Limb (tissue), 2 donors: Measurements from ENCODE around the gene GSTT2.
"Not testable (repeated sequence)": the region's sequence is repeated elsewhere in the genome, so short reads cannot be mapped to it uniquely, and the experiment has no call there.

ENCODE experiments used
- DNase-seq, 2 donors: peaks; one replicate each; pipeline ENCODE4 v3.0.0-alpha.2; 2016; ENCODE audit errors: extremely low spot score in 2 of 2

GSTT2 gene

GRCh38 chr22:23974345-23974744 is 5.6 kb upstream of the GSTT2 start, which contains the start of gene DDT:
Gene DDT, minus strand, starts transcription at chr22:23974441. Its CDS starts 27 bp downstream, at chr22:23974414.
- DNase-seq, result not testable (repeated sequence)

- not testable (repeated sequence) for DNase-seq
Measured at GRCh38 chr22:23974836-23975352, 5.0 kb upstream of the GSTT2 start.

- DNase-seq, result not testable (repeated sequence)
Measured at GRCh38 chr22:23977304-23977703, 2.6 kb upstream of the GSTT2 start.

GRCh38 chr22:23980567-23980966 is 633 bp downstream of the GSTT2 start:
- DNase-seq, result not testable (repeated sequence)

- DNase-seq, result peak in 1 of 2 donors; percentile 9
Measured at GRCh38 chr22:23984430-23984829, 4.5 kb downstream of the GSTT2 start.

- DNase-seq, result not testable (repeated sequence)
Measured at GRCh38 chr22:23986089-23986488, 6.2 kb downstream of the GSTT2 start.

- not testable (repeated sequence) for DNase-seq
Measured at GRCh38 chr22:23986538-23987178, 6.7 kb downstream of the GSTT2 start.

GRCh38 chr22:23989583-23990244 is 9.8 kb downstream of the GSTT2 start:
- DNase-seq, result not testable (repeated sequence)

GRCh38 chr22:23993080-23993479 is 13.1 kb downstream of the GSTT2 start:
- DNase-seq, result not testable (repeated sequence)

- DNase-seq, result not testable (repeated sequence)
Measured at GRCh38 chr22:23993581-23994177, 13.7 kb downstream of the GSTT2 start.

- DNase-seq, result no peak
Measured at GRCh38 chr22:23997092-23997491, 17.2 kb downstream of the GSTT2 start.

- DNase-seq, result not testable (repeated sequence)
Measured at GRCh38 chr22:23999779-24000178, 19.8 kb downstream of the GSTT2 start.

GRCh38 chr22:24001314-24001713 is 21.4 kb downstream of the GSTT2 start:
- DNase-seq, result no peak

- no peak for DNase-seq
Measured at GRCh38 chr22:24002272-24002671, 22.3 kb downstream of the GSTT2 start.

- DNase-seq, result no peak
Measured at GRCh38 chr22:24002851-24003250, 22.9 kb downstream of the GSTT2 start.

- no peak for DNase-seq
Measured at GRCh38 chr22:24003887-24004286, 24.0 kb downstream of the GSTT2 start.

- DNase-seq, result no peak
Measured at GRCh38 chr22:24005201-24005600, 25.3 kb downstream of the GSTT2 start, which contains the start of gene GSTT4. Gene GSTT4, minus strand, starts transcription at chr22:24005453. Its CDS starts 97 bp downstream, at chr22:24005356.

GRCh38 chr22:24006207-24006913 is 26.4 kb downstream of the GSTT2 start:
- no peak for DNase-seq

- no peak for DNase-seq
Measured at GRCh38 chr22:24006914-24007214, 26.9 kb downstream of the GSTT2 start.

GRCh38 chr22:24007253-24008021 is 27.5 kb downstream of the GSTT2 start:
- DNase-seq, result no peak

GRCh38 chr22:24008022-24008283 is 28.0 kb downstream of the GSTT2 start:
- no peak for DNase-seq
